LNCAP (cell line): ENCODE results near the gene DLST.

Experiments
- CTCF ChIP-seq: fragments of 450-650 bp; IDR thresholded peaks from 2 replicates; pipeline ENCODE4 v1.5.1; 2017; ENCODE audit warnings: mild to moderate bottlenecking

Gene DLST

DNA sequence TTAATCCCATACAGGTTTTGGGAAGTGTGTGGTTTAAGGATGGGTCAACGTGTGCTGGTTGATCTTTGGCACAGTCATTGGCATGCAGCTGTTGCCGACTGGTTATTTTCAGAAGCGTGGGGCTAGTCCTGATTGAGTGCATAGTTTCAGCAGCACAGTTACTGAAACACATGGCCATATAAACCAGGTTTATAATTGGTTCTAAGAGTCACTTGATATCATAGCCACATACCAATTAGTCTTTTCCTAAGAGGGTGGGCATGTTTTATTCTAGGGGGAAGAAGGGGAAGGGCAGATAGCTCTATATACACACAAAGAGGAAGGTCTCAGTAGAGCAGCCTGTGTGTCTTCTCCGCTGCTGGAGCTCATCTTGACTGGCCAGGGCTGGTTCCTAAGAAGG lies 52.3 kb downstream of the DLST start:
- no peak for TF ChIP-seq CTCF

DNA sequence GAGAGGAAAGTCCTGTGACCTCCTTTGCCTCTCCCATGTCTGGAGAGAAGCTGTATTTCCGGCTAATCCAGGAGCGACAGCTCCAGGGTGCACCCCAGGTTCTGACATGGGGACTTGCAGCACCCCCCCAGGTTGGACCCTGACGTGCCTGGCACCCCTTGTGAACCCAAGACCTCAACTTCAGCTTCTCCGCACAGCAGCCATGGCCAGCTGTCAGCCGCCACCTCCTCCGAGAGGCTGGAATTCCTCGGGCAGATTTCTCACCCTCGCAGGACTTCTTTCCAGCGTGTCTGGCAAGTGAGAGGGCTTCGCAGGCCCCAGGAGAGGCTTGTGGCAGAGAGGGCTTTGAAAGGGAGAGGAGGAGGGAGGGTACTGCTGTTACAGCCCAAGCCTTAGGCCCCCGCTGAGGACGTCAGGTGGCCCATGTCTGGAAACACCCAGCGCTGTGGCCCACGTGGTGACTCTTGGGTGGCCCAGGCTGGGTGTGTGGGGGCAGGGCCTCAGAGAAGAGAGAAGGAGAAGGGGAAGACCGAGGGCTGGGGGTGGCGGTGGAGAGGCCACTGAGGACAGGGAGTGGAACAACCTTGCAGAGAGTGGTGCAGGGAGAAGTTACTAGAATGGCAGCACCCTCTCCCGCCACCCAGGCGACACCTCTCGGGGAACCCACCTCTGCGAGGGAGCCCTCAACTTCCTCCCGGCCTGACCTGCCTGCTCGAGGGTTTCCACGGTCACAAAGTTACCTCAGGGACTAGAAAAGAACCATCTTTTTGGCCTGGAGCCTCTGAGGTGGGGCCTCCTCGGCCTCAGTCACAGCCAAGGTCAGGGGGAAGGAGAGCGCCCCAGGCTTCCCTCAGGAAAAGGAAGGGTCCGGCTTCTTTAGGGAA lies 53.0 kb downstream of the DLST start:
- TF ChIP-seq CTCF, result no peak

DNA sequence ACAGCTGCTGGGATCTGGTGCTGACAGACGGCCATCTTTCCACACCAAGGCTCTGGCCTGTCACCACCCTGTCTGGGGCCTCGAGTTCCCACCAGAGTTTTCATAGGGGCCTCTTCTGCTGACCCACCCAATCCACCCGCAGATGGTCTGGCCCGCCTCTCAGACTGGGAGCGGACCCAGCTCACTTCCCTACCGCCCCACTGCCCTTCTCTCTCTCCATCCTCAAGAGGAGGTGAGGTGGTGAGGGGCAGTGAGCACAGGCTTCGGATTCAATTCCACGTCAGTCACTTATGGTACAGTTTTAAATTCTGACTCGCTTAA lies 53.6 kb downstream of the DLST start:
- TF ChIP-seq CTCF, result no peak

DNA sequence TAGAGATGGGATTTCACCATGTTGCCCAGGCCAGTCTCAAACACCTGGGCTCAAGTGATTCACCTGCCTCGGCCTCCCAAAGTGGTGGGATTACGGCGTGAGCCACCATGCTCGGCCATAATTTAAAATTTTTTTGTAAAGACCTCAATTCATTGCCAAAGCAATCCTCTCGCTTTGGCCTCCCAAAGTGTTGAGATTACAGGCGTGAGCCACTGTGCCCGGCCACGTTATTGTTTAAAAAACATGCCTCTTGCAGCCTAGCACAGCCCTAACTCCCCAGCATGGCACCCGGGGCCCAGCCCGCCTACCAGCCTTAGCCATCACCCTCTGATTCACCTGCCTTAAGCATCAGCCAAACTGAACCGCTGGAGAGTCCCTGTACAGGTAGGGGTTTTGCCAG lies 54.4 kb downstream of the DLST start:
- no peak for TF ChIP-seq CTCF

DNA sequence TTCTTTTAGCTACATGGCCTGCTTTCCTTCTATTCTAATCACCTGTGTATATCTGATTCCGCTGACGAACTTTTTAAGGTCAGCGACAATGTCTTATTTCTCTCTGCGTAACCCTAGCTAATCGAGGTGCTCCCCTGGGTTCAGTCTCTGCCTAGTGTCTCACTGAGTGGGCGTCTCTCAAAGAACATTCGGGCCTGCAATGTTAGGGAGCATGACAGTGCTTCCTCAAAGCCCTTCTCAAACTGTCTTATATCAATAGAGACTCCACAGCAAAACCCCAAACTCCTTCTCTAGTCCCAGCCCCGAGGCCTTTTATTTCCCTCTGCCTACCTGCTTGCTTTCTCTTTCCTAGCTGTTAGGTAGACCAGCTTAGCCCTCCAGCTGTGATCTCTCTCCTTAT lies 55.0 kb downstream of the DLST start:
- TF ChIP-seq CTCF, result no peak

GRCh38 chr14:74937171-74937570 lies 55.5 kb downstream of the DLST start:
- no peak for TF ChIP-seq CTCF

GRCh38 chr14:74938531-74939495 lies 57.1 kb downstream of the DLST start:
- TF ChIP-seq CTCF, result no peak
